ENCODE data around the gene CCR9. TPM values are rescaled to one million over a fixed set of nuclear protein-coding genes. Genes with fewer than 3 reads are reported as not detected.

CCR9 gene
- total RNA-seq, 1 experiment from 2014 or later: not detected

- Histone ChIP-seq H3K4me1 (ENCODE audit: insufficient read depth, low read length, poor library complexity, severe bottlenecking) (no peaks in the 10 kb centered on the region), H3K36me3 (ENCODE audit: insufficient read depth, low read length, poor library complexity, severe bottlenecking) (no peaks in the 10 kb centered on the region), H3K9me3 (ENCODE audit: low read depth, low read length, poor library complexity, severe bottlenecking) (no peaks in the 10 kb centered on the region), H3K4me3 (ENCODE audit: low read depth, low read length, poor library complexity, severe bottlenecking) (no peak overlapping the region), H3K27ac (ENCODE audit: low read depth, low read length, poor library complexity, severe bottlenecking) (no peak overlapping the region), H3K27me3 (replicated peaks; ENCODE audit: insufficient read depth, low read depth, low read length, poor library complexity) (no peaks in the 10 kb centered on the region)
- POLR2A ChIA-PET (ENCODE audit: low non-redundant PET): no interaction called here
- no peak for TF ChIP-seq EZH2 (IDR thresholded peaks at IDR 0.05; ENCODE audit: borderline replicate concordance, low read depth, low read length, poor library complexity, severe bottlenecking)
- DNase-seq (ENCODE audit: low spot score): no peak
- no TSS peak for BruUV-seq (replicated peaks)
- CTCF ChIA-PET: no interaction called here
- intact Hi-C loops (cut with micrococcal nuclease; ENCODE audit: unreplicated experiment): no loop called here
Observed at GRCh38 chr3:45931496-45931895, 45.2 kb downstream of the CCR9 start.

DNA sequence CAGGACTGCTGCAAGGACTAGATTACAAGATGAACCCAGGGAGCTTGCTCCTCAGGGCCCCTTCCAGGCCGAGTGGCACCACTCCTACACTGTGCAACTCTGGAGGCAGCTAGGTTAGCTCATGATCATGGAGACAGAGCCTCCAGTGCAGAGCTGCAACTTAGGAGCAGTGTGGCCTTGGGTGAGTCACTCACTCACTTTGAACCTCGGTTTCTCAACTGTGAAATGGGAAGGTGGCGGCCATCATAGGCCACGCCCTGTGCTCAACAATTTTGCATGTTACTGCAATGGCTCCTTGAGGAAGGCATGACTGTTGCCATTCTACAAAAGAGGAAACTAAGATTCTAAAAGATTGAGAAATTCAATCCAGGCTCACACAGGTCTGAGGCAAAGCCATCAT is 45.8 kb downstream of the CCR9 start:
- Histone ChIP-seq H3K27ac (ENCODE audit: low read depth, low read length, poor library complexity, severe bottlenecking) (no peak overlapping the region), H3K4me1 (ENCODE audit: insufficient read depth, low read length, poor library complexity, severe bottlenecking) (no peaks in the 10 kb centered on the region), H3K27me3 (replicated peaks; ENCODE audit: insufficient read depth, low read depth, low read length, poor library complexity) (no peaks in the 10 kb centered on the region), H3K9me3 (ENCODE audit: low read depth, low read length, poor library complexity, severe bottlenecking) (no peaks in the 10 kb centered on the region), H3K4me3 (ENCODE audit: low read depth, low read length, poor library complexity, severe bottlenecking) (no peak overlapping the region), H3K36me3 (ENCODE audit: insufficient read depth, low read length, poor library complexity, severe bottlenecking) (no peaks in the 10 kb centered on the region)
- CTCF ChIA-PET: no interaction called here
- POLR2A ChIA-PET (ENCODE audit: low non-redundant PET): no interaction called here
- intact Hi-C loops (cut with micrococcal nuclease; ENCODE audit: unreplicated experiment): no loop called here
- TF ChIP-seq, protein P1, sequence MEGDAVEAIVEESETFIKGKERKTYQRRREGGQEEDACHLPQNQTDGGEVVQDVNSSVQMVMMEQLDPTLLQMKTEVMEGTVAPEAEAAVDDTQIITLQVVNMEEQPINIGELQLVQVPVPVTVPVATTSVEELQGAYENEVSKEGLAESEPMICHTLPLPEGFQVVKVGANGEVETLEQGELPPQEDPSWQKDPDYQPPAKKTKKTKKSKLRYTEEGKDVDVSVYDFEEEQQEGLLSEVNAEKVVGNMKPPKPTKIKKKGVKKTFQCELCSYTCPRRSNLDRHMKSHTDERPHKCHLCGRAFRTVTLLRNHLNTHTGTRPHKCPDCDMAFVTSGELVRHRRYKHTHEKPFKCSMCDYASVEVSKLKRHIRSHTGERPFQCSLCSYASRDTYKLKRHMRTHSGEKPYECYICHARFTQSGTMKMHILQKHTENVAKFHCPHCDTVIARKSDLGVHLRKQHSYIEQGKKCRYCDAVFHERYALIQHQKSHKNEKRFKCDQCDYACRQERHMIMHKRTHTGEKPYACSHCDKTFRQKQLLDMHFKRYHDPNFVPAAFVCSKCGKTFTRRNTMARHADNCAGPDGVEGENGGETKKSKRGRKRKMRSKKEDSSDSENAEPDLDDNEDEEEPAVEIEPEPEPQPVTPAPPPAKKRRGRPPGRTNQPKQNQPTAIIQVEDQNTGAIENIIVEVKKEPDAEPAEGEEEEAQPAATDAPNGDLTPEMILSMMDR (conservative IDR thresholded peaks at IDR 0.05; ENCODE audit: low read depth, low read length): no peak
- TF ChIP-seq EZH2 (IDR thresholded peaks at IDR 0.05; ENCODE audit: borderline replicate concordance, low read depth, low read length, poor library complexity, severe bottlenecking): no peak
- BruUV-seq (replicated peaks): no TSS peak
- no peak for DNase-seq (ENCODE audit: low spot score)

DNA sequence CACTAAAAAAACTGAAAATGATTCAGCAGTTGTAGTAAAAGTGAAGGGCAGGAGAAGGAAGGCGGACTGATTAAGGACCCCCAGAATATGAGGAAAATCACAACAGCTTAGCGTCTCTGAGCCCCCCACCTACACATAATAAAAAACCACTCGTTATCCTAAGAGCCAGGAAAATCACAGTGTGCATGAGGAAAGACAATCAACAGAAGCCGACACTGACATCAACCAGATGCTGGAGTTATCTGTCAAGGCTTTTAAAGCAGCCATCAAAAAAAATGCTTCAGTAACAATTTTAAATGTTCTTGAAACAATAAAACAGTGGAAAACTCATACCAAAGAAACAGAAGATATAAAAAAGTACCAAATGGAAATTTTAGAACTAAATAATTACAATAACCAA is 47.2 kb downstream of the CCR9 start:
- BruUV-seq (replicated peaks): no TSS peak
- no peak overlapping the region for H3K4me3 ChIP-seq (ENCODE audit: low read depth, low read length, poor library complexity, severe bottlenecking)
- ChIA-PET POLR2A (ENCODE audit: low non-redundant PET) (no interaction called here), CTCF (no interaction called here)
- no peaks in the 10 kb centered on the region for H3K27me3 ChIP-seq (replicated peaks; ENCODE audit: insufficient read depth, low read depth, low read length, poor library complexity)
- no peak for DNase-seq (ENCODE audit: low spot score)
- TF ChIP-seq EZH2 (IDR thresholded peaks at IDR 0.05; ENCODE audit: borderline replicate concordance, low read depth, low read length, poor library complexity, severe bottlenecking): no peak
- TF ChIP-seq, protein P1 (conservative IDR thresholded peaks at IDR 0.05; ENCODE audit: low read depth, low read length): no peak
- no peak overlapping the region for H3K27ac ChIP-seq (ENCODE audit: low read depth, low read length, poor library complexity, severe bottlenecking)
- no peaks in the 10 kb centered on the region for H3K4me1 ChIP-seq (ENCODE audit: insufficient read depth, low read length, poor library complexity, severe bottlenecking)
- H3K9me3 ChIP-seq (ENCODE audit: low read depth, low read length, poor library complexity, severe bottlenecking): no peaks in the 10 kb centered on the region
- intact Hi-C loops (cut with micrococcal nuclease; ENCODE audit: unreplicated experiment): no loop called here
- H3K36me3 ChIP-seq (ENCODE audit: insufficient read depth, low read length, poor library complexity, severe bottlenecking): no peaks in the 10 kb centered on the region

DNA sequence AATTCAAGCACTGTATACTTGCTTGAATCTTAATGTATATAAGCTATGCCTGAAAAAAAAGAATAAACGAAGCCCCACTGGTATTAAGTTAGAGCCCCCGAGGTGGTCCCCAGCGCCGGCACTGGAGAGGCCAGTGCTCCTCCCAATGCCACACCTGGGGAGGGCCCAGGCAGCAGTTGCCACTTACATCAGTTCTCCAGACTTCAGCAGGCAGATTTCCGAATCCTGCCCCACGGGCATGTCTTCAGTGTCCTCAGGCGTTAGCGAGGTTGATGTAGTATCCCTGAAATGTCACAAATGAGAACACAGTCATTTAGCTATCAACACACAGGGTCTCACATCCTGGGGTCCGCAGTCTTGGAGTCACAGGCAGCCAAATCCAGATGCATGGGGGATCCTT is 49.9 kb downstream of the CCR9 start:
- Histone ChIP-seq H3K27ac (ENCODE audit: low read depth, low read length, poor library complexity, severe bottlenecking) (no peak overlapping the region), H3K4me3 (ENCODE audit: low read depth, low read length, poor library complexity, severe bottlenecking) (no peak overlapping the region), H3K27me3 (replicated peaks; ENCODE audit: insufficient read depth, low read depth, low read length, poor library complexity) (no peaks in the 10 kb centered on the region), H3K4me1 (ENCODE audit: insufficient read depth, low read length, poor library complexity, severe bottlenecking) (no peaks in the 10 kb centered on the region), H3K36me3 (ENCODE audit: insufficient read depth, low read length, poor library complexity, severe bottlenecking) (no peaks in the 10 kb centered on the region), H3K9me3 (ENCODE audit: low read depth, low read length, poor library complexity, severe bottlenecking) (no peaks in the 10 kb centered on the region)
- no TSS peak for BruUV-seq (replicated peaks)
- no peak for TF ChIP-seq EZH2 (IDR thresholded peaks at IDR 0.05; ENCODE audit: borderline replicate concordance, low read depth, low read length, poor library complexity, severe bottlenecking)
- TF ChIP-seq, protein P1 (conservative IDR thresholded peaks at IDR 0.05; ENCODE audit: low read depth, low read length): no peak
- ChIA-PET POLR2A (ENCODE audit: low non-redundant PET) (no interaction called here), CTCF (no interaction called here)
- intact Hi-C loops (cut with micrococcal nuclease; ENCODE audit: unreplicated experiment): no loop called here
- DNase-seq (ENCODE audit: low spot score): no peak

Data from A673 (cell line).